ENCODE results near the gene ITPRIPL2. TPM values are rescaled to one million over a fixed set of nuclear protein-coding genes. Genes with fewer than 3 reads are reported as not detected.

The ITPRIPL2 gene
- total and polyA plus RNA-seq, 2 of the 4 experiments (the other 2 are of a cell fraction), result 9.2 to 11.1 TPM

DNA sequence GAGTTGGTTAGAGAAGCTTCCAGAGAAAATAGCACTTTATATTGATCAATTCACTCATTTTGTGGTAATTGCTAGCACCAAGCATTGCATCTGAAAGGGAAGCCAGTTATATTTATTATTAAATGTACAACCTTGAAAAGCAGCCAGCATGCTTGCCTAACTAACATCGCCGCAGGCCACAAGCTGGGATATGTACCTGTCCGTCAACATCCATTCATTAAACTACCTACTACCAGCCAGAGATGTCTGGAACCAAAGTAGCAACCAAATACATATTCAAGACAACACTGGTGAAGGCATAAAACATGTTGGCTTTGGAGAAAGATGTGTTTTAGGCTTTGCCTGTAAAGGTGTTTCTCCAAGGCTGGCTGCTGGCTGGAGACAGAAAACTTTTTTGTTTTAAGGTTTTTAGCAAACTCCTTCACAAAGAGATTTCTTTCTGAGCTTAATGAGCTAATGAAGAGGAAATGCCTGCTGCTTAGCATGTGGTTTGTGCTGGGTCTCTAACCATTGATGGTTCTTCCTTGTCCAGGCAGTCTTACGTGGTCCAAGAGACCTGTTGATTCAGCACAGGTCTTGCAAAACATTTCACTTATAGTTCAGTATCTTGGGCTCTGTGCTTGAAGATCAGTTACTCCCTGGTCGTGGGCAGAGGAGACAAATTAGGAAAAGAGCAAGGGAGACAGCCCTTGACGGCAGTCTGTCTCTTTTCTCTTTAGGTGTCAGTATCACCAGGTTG lies 3.1 kb downstream of the ITPRIPL2 start:
- intact Hi-C loops (cut with micrococcal nuclease), result no loop called here
- TSS peak; percentile 12 for BruUV-seq (replicated peaks)
- ATAC-seq (ENCODE audit: low read depth), result no peak
- peak overlapping the region; percentile 18 for H3K9ac ChIP-seq (ENCODE audit: low read depth, low read length)
- no peak overlapping the region for H2AFZ ChIP-seq (replicated peaks; ENCODE audit: low read length, poor library complexity)
- peak; percentile 34 for DNase-seq
- POLR2A ChIA-PET (ENCODE audit: unreplicated experiment), result no interaction called here
- peaks cover 3 to 63% of the 10 kb centered on the region in 2 experiments; a peak in 3 of 4 replicates for H3K79me1 ChIP-seq (ENCODE audit: low read depth in 1 of 2, low read length in 2 of 2)
- H3K4me3 ChIP-seq (ENCODE audit: insufficient read depth, low read depth, low read length), result no peak overlapping the region
- H3K9me3 ChIP-seq (ENCODE audit: control insufficient read depth, insufficient read depth, low read length), result no peaks in the 10 kb centered on the region
- peak overlapping the region; percentile 46; the same call in 1 of the 2 replicates for H3K27ac ChIP-seq (ENCODE audit: insufficient read depth, low read length)
- H3K18ac ChIP-seq (ENCODE audit: low read depth, low read length), result peak overlapping the region; percentile 24; the same call in 1 of the 2 replicates
- H3K9me1 ChIP-seq (ENCODE audit: insufficient read depth, low read length), result peaks cover 7% of the 10 kb centered on the region
- 0 out of 4 replicates have a peak overlapping the region, but pooled peaks of 1 of the 2 experiments have one; percentile 3 for H4K8ac ChIP-seq (ENCODE audit: low read depth in 2 of 2, low read length in 2 of 2)
- in situ Hi-C loops (cut with MboI; ENCODE audit: low sequenced_read_pairs), result loop anchor here (25.0 kb wide), 2 partner anchors 595 to 770 kb away; partner anchors contain the start of genes GPRC5B, IQCK and KNOP1
- H4K5ac ChIP-seq (ENCODE audit: low read depth, low read length), result peak overlapping the region; percentile 12; the same call in 1 of the 2 replicates
- peaks cover 44% of the 10 kb centered on the region for H4K20me1 ChIP-seq (ENCODE audit: insufficient read depth, low read length)
- H3K23ac ChIP-seq (ENCODE audit: low read depth, low read length), result peak overlapping the region; percentile 78
- peak overlapping the region; percentile 15; the same call in 1 of the 2 replicates for H2AK5ac ChIP-seq (ENCODE audit: low read depth, low read length)
- H3K4me1 ChIP-seq (ENCODE audit: control insufficient read depth, insufficient read depth, low read length), result peaks cover 35% of the 10 kb centered on the region
- no peak overlapping the region for H2BK20ac ChIP-seq (ENCODE audit: low read depth, low read length)
- H3K14ac ChIP-seq (replicated peaks; ENCODE audit: low read depth, low read length), result 0 out of 2 replicates have a peak overlapping the region, but pooled peaks have one; percentile 22
- no peak overlapping the region; the same call in 1 of the 2 replicates for H3K56ac ChIP-seq (ENCODE audit: extremely low read depth, insufficient read depth, low read length)
- H3K27me3 ChIP-seq (ENCODE audit: control insufficient read depth, insufficient read depth, low read length), result no peaks in the 10 kb centered on the region
- H4K91ac ChIP-seq (ENCODE audit: insufficient read depth, low read depth, low read length), result peak overlapping the region; percentile 35; the same call in 1 of the 2 replicates
- CTCF ChIA-PET, result no interaction called here
- peak overlapping the region; percentile 27; the same call in 1 of the 2 replicates for H3K4ac ChIP-seq (ENCODE audit: low read depth, low read length)
- peak overlapping the region; percentile 12; the same call in 1 of the 2 replicates for H2BK120ac ChIP-seq (ENCODE audit: low read depth, low read length)
- no peak overlapping the region for H2BK15ac ChIP-seq (ENCODE audit: low read depth, low read length)
- peaks cover 21% of the 10 kb centered on the region for H3K36me3 ChIP-seq (ENCODE audit: control insufficient read depth, insufficient read depth, low read length)
- peak overlapping the region; percentile 83 for H3K4me2 ChIP-seq (ENCODE audit: low read depth, low read length)
- 0% methylated on average over 1 of the region's 6 CpGs; no CpG with 5 or more reads in 1 of the 2 experiments for WGBS, 2 experiments (ENCODE audit: extremely low coverage in 2 of 2, insufficient read length in 1 of 2)
- H2AK9ac ChIP-seq (replicated peaks; ENCODE audit: low read depth, low read length, poor library complexity), result no peak overlapping the region
- TF ChIP-seq CEBPB (IDR thresholded peaks at IDR 0.05; ENCODE audit: low read depth, low read length) (no peak; the same call in 1 of the 2 replicates), NFE2L2 (IDR thresholded peaks at IDR 0.05; ENCODE audit: low read depth, low read length) (no peak), CHD1 (IDR thresholded peaks at IDR 0.05; ENCODE audit: low read depth, low read length) (no peak), RCOR1 (IDR thresholded peaks at IDR 0.05; ENCODE audit: insufficient replicate concordance, low read length) (no peak), MAFK (IDR thresholded peaks at IDR 0.05; ENCODE audit: low read depth, low read length) (no peak), POLR2A (IDR thresholded peaks at IDR 0.05; ENCODE audit: low read depth, low read length) (no peak), MXI1 (IDR thresholded peaks at IDR 0.05; ENCODE audit: borderline replicate concordance, low read depth, low read length) (no peak), BHLHE40 (IDR thresholded peaks at IDR 0.05; ENCODE audit: low read depth, low read length) (no peak), RFX5 (IDR thresholded peaks at IDR 0.05; ENCODE audit: low read depth, low read length) (no peak), SMC3 (IDR thresholded peaks at IDR 0.05; ENCODE audit: low read depth, low read length) (no peak), RAD21 (IDR thresholded peaks at IDR 0.05; ENCODE audit: low read length) (no peak)
- H2BK5ac ChIP-seq (ENCODE audit: low read depth, low read length, poor library complexity, severe bottlenecking), result peak overlapping the region; percentile 56
- dilution Hi-C loops (cut with HindIII; ENCODE audit: low sequenced_read_pairs, unreplicated experiment), result no loop called here
